HCEC 1CT (cell line): ENCODE measurements around the gene OAF.
"Not testable (repeated sequence)": the region's sequence is repeated elsewhere in the genome, so short reads cannot be mapped to it uniquely, and the experiment has no call there.

Experiments
- DNase-seq: peaks from one replicate; pipeline ENCODE4 v3.0.0-alpha.2; 2017

The OAF gene

GRCh38 chr11:120273956-120274355 is 63.1 kb downstream of the OAF start:
- DNase-seq: not testable (repeated sequence)

GRCh38 chr11:120279502-120279901 is 68.7 kb downstream of the OAF start:
- no peak for DNase-seq
